HG03139 (cell line): Measurements from ENCODE around the gene ARTN.
A peak's percentile ranks its signal among the peaks of the same experiment; 100 is the strongest.

ENCODE experiments used
- ATAC-seq: cut with Tn5 transposase; IDR thresholded peaks from one replicate; pipeline ENCODE4 v1.9.1; 2021; ENCODE audit not compliant: unreplicated experiment

Gene ARTN

GRCh38 chr1:43946236-43947060 is 12.8 kb downstream of the ARTN start, which contains the start of gene IPO13:
Gene IPO13 (plus strand): TSS chr1:43946950. CDS start chr1:43947601, 651 bp downstream.
- ATAC-seq = peak; percentile 91

- ATAC-seq = no peak
These were observed 13.7 kb downstream of the ARTN start for GRCh38 chr1:43947061-43947873.

GRCh38 chr1:43947874-43948437 is 14.4 kb downstream of the ARTN start:
- ATAC-seq = no peak

- ATAC-seq = no peak
These were observed 16.1 kb downstream of the ARTN start for GRCh38 chr1:43949678-43950077.

- ATAC-seq = no peak
These were observed 17.7 kb downstream of the ARTN start for GRCh38 chr1:43951021-43951985.

- no peak for ATAC-seq
These were observed 19.2 kb downstream of the ARTN start for GRCh38 chr1:43952731-43953346.

GRCh38 chr1:43953361-43953760 is 19.8 kb downstream of the ARTN start:
- ATAC-seq = no peak

- no peak for ATAC-seq
These were observed 20.4 kb downstream of the ARTN start for GRCh38 chr1:43954036-43954435.

GRCh38 chr1:43956234-43956633 is 22.6 kb downstream of the ARTN start:
- ATAC-seq = no peak

- no peak for ATAC-seq
These were observed 23.9 kb downstream of the ARTN start for GRCh38 chr1:43957407-43958040.

GRCh38 chr1:43958351-43959255 is 25.0 kb downstream of the ARTN start:
- no peak for ATAC-seq

- no peak for ATAC-seq
These were observed 27.2 kb downstream of the ARTN start for GRCh38 chr1:43960798-43961197.

- ATAC-seq = no peak
These were observed 28.1 kb downstream of the ARTN start for GRCh38 chr1:43961692-43962091.

GRCh38 chr1:43962324-43962723 is 28.7 kb downstream of the ARTN start:
- ATAC-seq = no peak

GRCh38 chr1:43963006-43963405 is 29.4 kb downstream of the ARTN start:
- no peak for ATAC-seq

GRCh38 chr1:43963890-43964289 is 30.3 kb downstream of the ARTN start:
- ATAC-seq = no peak

- ATAC-seq = no peak
These were observed 31.7 kb downstream of the ARTN start for GRCh38 chr1:43965316-43965715.

- ATAC-seq = no peak
These were observed 34.8 kb downstream of the ARTN start for GRCh38 chr1:43968348-43968948.
